Activated T-cell treated with anti-CD3 and anti-CD28 coated beads for 24 hours (primary cell): ENCODE measurements around the gene NHEJ1.
A peak's percentile ranks its signal among the peaks of the same experiment; 100 is the strongest.

Experiments used
- DNase-seq: peaks from one replicate; pipeline ENCODE4 v3.0.0-alpha.2; 2020; ENCODE audit warnings: low read depth

The NHEJ1 gene

DNA sequence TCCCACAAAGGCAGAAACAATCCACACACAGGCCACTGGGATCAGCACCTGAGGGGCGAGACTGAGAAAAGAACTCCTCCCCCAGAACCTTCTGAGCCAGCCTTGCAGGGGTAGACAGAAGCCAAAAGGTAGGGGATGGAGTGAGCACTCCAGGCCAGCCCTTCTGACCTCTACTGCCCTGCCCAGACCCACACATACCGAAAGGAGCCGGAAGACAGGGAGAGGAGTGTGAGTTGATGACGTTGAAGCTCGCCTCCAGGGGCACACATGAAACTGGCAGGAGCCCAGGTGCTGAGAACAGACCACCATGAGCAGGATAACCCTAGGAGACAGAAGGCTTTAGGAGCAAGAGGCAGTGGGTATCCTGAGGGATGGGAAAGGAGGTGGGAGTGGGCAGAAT, 7.4 kb upstream of the NHEJ1 start:
- DNase-seq, result no peak

GRCh38 chr2:219165058-219165911, 4.7 kb upstream of the NHEJ1 start:
- DNase-seq, result no peak

DNA sequence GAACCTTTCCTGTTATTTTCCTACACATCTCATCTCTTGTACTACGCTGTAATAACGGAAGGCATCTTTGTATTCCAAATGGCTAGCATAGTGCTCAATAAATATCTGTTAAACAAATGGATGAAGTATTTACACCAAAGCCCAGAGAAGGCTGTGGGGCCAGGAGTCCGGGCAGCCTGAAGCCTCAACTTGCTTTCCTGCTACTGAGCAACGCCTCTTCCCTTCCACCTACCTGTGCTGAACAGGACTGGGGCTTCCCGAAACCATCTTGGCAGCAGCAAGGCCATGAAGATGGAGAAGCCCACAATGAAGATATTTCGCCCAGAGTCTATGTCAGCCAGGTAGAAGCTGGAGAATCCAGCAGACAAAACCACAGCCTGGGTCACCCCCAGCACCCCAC, 2.5 kb upstream of the NHEJ1 start:
- no peak for DNase-seq

- no peak for DNase-seq
Observed at GRCh38 chr2:219161097-219161496, 482 bp upstream of the NHEJ1 start.

DNA sequence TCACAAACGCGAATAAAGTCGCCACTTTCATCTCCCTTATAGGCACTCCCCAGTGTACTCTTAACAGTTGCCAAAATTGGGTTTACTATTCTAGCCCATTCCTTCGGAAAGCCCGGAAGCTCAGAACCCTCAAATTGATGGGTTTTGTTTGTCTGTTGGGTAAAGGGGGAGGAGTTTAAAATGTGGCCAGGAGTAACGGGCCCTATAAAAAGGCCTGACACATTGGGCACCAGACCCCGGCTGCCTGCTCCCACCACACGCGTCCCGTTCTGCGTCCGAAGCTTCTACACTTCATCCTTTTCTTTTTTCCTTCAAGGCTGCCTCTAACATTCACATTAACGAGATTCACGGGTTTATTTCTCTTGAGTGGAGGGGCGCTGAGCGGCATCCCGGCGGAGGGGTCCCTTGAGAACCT, 837 bp downstream of the NHEJ1 start:
- no peak for DNase-seq

DNA sequence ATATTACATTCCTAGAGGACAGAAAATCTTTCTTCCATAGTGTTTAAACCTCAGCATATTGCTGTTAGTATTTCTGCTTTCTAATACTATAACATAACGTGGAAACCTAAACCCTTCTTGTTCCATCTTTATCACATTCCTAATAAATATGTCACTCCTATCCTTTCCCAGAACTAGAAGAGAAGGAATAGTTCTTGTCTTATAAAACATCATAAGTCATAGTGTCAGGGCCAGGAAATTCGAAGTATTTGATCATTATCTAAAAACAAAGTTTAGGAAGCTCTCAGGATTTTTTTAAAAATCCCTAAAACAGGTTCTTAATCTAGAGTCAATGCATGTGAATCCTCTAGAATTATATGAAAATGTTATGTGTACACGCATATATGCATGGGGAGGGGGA, 2.0 kb downstream of the NHEJ1 start:
- DNase-seq, result no peak

- no peak for DNase-seq
Observed at GRCh38 chr2:219158025-219158424, 2.6 kb downstream of the NHEJ1 start.

- no peak for DNase-seq
Observed at GRCh38 chr2:219157396-219157795, 3.2 kb downstream of the NHEJ1 start.

GRCh38 chr2:219155054-219155644, 5.5 kb downstream of the NHEJ1 start:
- peak; percentile 24 for DNase-seq

- no peak for DNase-seq
Observed at GRCh38 chr2:219149667-219150066, 10.9 kb downstream of the NHEJ1 start.

DNA sequence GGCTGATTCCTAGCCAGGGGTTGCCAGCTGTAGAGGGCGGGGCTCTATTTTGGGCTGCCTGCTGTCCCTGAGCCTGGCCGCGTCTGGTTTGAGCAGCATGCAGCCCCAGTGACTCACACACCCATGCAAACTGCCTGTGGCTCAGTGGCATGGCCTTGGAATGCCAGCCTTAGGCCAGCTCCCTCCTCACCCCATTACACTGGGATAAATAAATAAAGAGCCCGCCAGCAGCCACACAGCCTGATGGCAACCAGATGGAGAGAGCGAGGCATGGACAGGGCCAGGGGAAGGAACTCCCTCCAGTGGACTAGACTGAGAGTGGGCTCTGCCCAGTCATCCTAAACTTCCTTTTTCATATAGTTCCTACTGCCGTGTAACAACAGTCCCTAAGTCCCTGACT, 18.3 kb downstream of the NHEJ1 start:
- DNase-seq, result no peak

GRCh38 chr2:219140722-219141121, 19.9 kb downstream of the NHEJ1 start:
- DNase-seq, result no peak

DNA sequence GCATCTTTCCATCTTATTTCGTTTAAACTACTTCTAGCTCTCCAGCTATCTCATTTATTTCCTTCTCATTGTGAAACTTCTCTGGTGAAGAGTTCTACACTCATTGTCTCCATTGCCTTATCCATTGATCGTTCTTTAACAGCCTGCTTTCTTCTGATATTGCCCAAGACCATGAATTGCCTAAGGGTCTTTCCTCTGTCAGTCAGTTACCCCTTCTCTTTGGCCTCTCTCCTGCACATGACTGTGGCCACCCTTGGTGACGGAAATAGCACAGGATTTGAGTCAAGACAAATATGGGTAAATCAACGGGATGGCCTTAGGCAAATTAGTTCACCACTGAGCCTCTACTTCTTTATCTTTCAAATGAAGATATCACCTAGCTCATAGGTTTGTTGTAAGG, 26.6 kb downstream of the NHEJ1 start:
- DNase-seq, result no peak

GRCh38 chr2:219131744-219132143, 28.9 kb downstream of the NHEJ1 start:
- no peak for DNase-seq

DNA sequence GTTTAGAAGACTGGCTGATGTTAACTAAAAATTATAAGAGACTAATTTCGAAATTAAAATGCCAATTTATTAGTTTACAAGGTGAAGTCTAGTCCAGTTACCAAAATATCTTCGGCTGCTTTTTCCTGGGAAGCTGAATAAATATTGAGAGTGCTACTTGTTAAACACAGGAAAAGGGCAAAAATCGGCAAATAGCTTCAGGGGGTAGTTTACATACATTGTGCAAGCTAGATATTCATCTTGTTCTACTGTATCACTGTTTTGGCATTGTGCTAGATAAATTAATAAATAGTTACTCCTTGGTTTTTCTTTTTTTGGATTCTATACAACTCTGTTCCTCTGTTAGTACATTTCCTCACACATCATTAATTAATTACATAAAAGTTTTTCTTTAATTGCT, 29.3 kb downstream of the NHEJ1 start:
- DNase-seq, result no peak

DNA sequence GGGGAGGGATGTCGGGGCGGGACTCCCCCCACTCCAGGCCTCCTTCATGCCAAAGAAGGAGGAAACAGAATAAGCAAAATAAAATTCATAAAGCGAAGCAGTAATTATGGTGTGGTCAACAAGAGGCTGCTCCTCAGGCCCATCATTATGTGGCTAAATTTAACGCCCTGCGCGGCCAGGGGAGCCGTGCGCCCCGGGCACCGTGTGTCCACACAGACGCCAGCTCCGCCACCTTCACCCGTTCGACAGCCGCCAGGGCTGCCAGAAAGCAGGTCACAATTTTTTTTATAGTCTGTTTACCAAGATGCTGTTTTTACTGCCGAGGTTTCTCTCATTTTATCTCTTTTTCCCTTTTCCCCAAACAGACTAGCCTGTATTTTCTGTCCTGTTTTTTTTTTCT, 31.0 kb downstream of the NHEJ1 start:
- no peak for DNase-seq

- DNase-seq, result no peak
Observed at GRCh38 chr2:219128396-219128795, 32.2 kb downstream of the NHEJ1 start.

- DNase-seq, result no peak
Observed at GRCh38 chr2:219127037-219127635, 33.5 kb downstream of the NHEJ1 start.

DNA sequence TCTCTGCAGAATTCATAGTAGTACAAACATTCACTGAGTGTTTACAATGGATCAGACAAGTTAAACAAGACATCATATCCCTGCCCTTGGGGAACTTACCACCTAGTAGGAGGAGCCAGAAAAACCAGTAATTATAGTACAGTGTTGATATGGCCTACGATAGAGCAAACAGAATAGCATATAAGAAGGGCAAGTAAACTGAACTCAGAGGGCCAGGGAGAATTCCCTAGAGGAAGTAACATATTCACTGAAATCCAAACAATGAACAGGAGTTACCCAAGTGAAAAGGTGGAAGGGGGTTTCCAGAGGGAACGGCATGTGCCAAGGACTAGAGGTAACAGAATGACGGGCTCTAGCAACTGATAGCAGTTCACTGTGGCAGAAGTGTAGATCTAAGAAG, 34.1 kb downstream of the NHEJ1 start:
- DNase-seq, result no peak

DNA sequence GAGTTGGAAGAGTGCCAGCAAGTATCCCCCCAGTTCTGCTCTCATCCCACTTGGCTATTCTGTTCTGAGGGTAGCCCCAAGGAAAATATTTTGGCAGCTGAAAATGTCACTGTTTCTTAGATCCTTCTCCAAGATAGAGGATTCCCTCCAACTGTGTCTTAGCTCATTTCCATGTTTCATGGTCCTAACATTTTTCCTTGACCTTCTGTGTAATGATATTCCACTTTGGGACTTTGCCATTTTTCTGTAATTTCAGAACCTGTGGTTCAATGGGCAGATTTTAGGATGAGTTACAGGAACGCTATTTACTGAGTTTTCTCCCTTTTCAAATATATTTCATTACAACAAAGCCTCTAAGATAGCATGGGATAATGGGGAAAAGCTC, 34.7 kb downstream of the NHEJ1 start:
- DNase-seq, result no peak

- DNase-seq, result no peak
Observed at GRCh38 chr2:219125225-219125885, 35.3 kb downstream of the NHEJ1 start.

- no peak for DNase-seq
Observed at GRCh38 chr2:219124381-219125110, 36.1 kb downstream of the NHEJ1 start.
